H1 (cell line): ENCODE measurements around the gene PPA2. TPM values are rescaled to one million over a fixed set of nuclear protein-coding genes. Genes with fewer than 3 reads are reported as not detected.

Source experiments
- BRCA1 ChIP-seq: IDR thresholded peaks from 2 replicates; pipeline ENCODE4 v1.6.1; 2012; ENCODE audit warnings: low read depth, low read length, improper control_type of control experiment
- CBX8 ChIP-seq: fragments of 300-800, 300-1000 bp; sonication (generic); IDR thresholded peaks from 2 replicates; pipeline ENCODE4 v1.7.1; 2016; ENCODE audit warnings: low read depth, low read length, borderline replicate concordance
- CHD1 ChIP-seq: IDR thresholded peaks from 2 replicates; pipeline ENCODE4 v1.6.1; 2012; ENCODE audit warnings: low read depth, low read length, improper control_type of control experiment
- CREB1 ChIP-seq: IDR thresholded peaks from 2 replicates; pipeline ENCODE4 v1.6.1; 2012; ENCODE audit warnings: inconsistent platforms
- CTCF ChIP-seq, 3 experiments: IDR thresholded peaks; 1 replicate in 2 of 3; 2 replicates in 1 of 3; pipeline versions ENCODE4 v1.5.1 to v1.6.1; 2011; ENCODE audit warnings: low read length in 3 of 3, mild to moderate bottlenecking in 3 of 3, inconsistent platforms in 2 of 3, low read depth in 1 of 3, moderate library complexity in 1 of 3; ENCODE audit not compliant: insufficient read depth in 1 of 3; ENCODE audit errors: control extremely low read depth in 1 of 3
- EP300 ChIP-seq, 2 experiments: IDR thresholded peaks; 1 replicate in 1 of 2; 2 replicates in 1 of 2; pipeline ENCODE4 v1.6.1; 2011 to 2012; ENCODE audit warnings: low read depth in 2 of 2, low read length in 2 of 2, mild to moderate bottlenecking in 2 of 2, borderline replicate concordance in 1 of 2, inconsistent platforms in 1 of 2, moderate library complexity in 1 of 2
- GTF2F1 ChIP-seq: IDR thresholded peaks from 2 replicates; pipeline ENCODE4 v1.6.1; 2012; ENCODE audit warnings: low read depth, low read length, improper control_type of control experiment, borderline replicate concordance
- HDAC6 ChIP-seq: IDR thresholded peaks from one replicate; pipeline ENCODE4 v1.7.1; 2012; ENCODE audit warnings: low read depth, mild to moderate bottlenecking, inconsistent platforms, low read length, moderate library complexity
- JUN ChIP-seq: IDR thresholded peaks from 2 replicates; pipeline ENCODE4 v1.6.1; 2011; ENCODE audit warnings: low read depth, mild to moderate bottlenecking, improper control_type of control experiment, low read length
- MAX ChIP-seq: IDR thresholded peaks from 2 replicates; pipeline ENCODE4 v1.6.1; 2012; ENCODE audit warnings: inconsistent platforms
- NANOG ChIP-seq: IDR thresholded peaks from 2 replicates; pipeline ENCODE4 v1.6.1; 2011; ENCODE audit warnings: low read length, low read depth, mild to moderate bottlenecking, inconsistent platforms; ENCODE audit not compliant: insufficient read depth, poor library complexity, severe bottlenecking
- PHF8 ChIP-seq: fragments of 200-600 bp; sonication (generic); conservative IDR thresholded peaks from 2 replicates; pipeline ENCODE4 v1.7.1; 2012; ENCODE audit warnings: low read depth, mild to moderate bottlenecking, inconsistent platforms, low read length, moderate library complexity
- POU5F1 ChIP-seq: IDR thresholded peaks from 2 replicates; pipeline ENCODE4 v1.6.1; 2011; ENCODE audit warnings: low read depth, mild to moderate bottlenecking, low read length, moderate library complexity
- RAD21 ChIP-seq, 2 experiments: IDR thresholded peaks in 1 of 2; conservative IDR thresholded peaks in 1 of 2; 2 replicates each; pipeline ENCODE4 v1.6.1; 2011; ENCODE audit warnings: low read depth in 2 of 2, low read length in 2 of 2, improper control_type of control experiment in 1 of 2, inconsistent platforms in 1 of 2, mild to moderate bottlenecking in 1 of 2, moderate library complexity in 1 of 2
- SIX5 ChIP-seq: IDR thresholded peaks from 2 replicates; pipeline ENCODE4 v1.6.1; 2011; ENCODE audit warnings: mild to moderate bottlenecking, low read depth, low read length
- SP1 ChIP-seq: IDR thresholded peaks from 2 replicates; pipeline ENCODE4 v1.6.1; 2011; ENCODE audit warnings: low read depth, low read length
- TAF1 ChIP-seq: IDR thresholded peaks from 2 replicates; pipeline ENCODE4 v1.6.1; 2011; ENCODE audit warnings: mild to moderate bottlenecking, low read depth, low read length
- USF2 ChIP-seq: IDR thresholded peaks from 2 replicates; pipeline ENCODE4 v1.6.1; 2011; ENCODE audit warnings: low read length, improper control_type of control experiment
- polyA plus RNA-seq, 7 experiments: library from polyadenylated mRNA; depleted of rRNA in 3 of 7; stranded (reverse) in 5 of 7; unstranded in 2 of 7; fragments of >200 nt in 5 of 7; fragments of 200-250 nt in 2 of 7; gene quantifications; 1 replicate in 5 of 7; 2 replicates in 1 of 7; 4 replicates in 1 of 7; pipeline versions ENCODE4 v1.2.1 to v1.2.3, GENCODE V29; 2011 to 2013; ENCODE audit warnings: missing spikeins in 2 of 7, mixed read lengths in 2 of 7
- total RNA-seq: library from RNA; stranded (reverse); fragmentation: NEBNext Ultra II Directional; extraction: Animal tissue kit (Norgen Biotek cat#: 25700); gene quantifications from 2 replicates; pipeline ENCODE4 v1.2.1, GENCODE V29; 2021

Gene PPA2
- total and polyA plus RNA-seq, 2 of the 8 experiments (the other 6 are each of a cell fraction or from before 2014, with no cell fraction given), result 24.9 to 62.7 TPM

GRCh38 chr4:105473324-105474098 is at the start of gene PPA2 (continued):
- TF ChIP-seq NANOG (no peak), SIX5 (no peak), PHF8 (peak; percentile 94), HDAC6 (no peak), EP300 (IDR thresholded peaks at IDR 0.05; ENCODE audit: borderline replicate concordance in 1 of 2, low read depth in 2 of 2, low read length in 2 of 2) (no peak), RAD21 (IDR thresholded peaks at IDR 0.05 in 1 of 2, conservative IDR thresholded peaks at IDR 0.05 in 1 of 2; ENCODE audit: low read depth in 2 of 2, low read length in 2 of 2) (no peak), TAF1 (peak; percentile 81), CBX8 (no peak), BRCA1 (no peak), GTF2F1 (no peak), CTCF (IDR thresholded peaks at IDR 0.05; ENCODE audit: control extremely low read depth in 1 of 3, insufficient read depth in 1 of 3, low read depth in 1 of 3, low read length in 3 of 3) (no peak), JUN (no peak), MAX (peak; percentile 88), CREB1 (peak; percentile 85), CHD1 (no peak), POU5F1 (no peak), USF2 (no peak), SP1 (no peak)
